NCI-H510A (cell line): ENCODE data around the gene MDM2.

Experiments
- DNase-seq: peaks from one replicate; lab custom pipeline; 2025; lab: John Stamatoyannopoulos, UW

The MDM2 gene

DNA sequence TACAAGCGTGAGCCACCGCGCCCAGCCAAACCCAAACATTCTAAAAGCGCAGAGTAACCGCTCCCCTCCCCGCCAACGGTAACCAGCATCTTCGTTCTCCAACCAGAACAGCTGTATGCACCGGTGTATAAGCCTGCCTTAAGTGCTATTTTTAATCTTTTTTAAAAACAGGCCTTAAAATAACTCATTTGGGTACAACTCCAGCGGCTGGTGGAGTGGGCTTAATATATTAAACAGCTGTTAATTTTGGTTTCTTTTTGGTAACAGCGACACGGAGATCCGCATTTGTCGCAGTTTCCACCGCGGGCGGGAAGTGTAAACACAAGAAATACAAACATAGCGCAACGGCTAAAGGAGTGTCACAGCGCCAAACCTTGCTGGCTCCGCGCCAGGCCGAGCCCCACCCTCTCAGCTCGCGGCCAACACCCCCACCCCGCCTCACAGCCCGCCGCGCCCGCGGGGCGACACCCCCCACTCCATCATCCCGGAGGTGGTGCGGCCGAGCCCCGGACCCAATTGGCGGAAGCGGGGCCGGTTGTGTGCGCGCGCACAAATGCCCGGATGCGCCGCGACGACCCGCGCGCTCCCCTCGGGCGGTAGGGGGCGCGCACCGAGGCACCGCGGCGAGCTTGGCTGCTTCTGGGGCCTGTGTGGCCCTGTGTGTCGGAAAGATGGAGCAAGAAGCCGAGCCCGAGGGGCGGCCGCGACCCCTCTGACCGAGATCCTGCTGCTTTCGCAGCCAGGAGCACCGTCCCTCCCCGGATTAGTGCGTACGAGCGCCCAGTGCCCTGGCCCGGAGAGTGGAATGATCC, at the start of gene MDM2:
TSS of gene MDM2 (plus strand) at position 602 of the 812 bp plus-strand sequence. CDS start 301 bp downstream, outside the sequence.
- peak; percentile 98 for DNase-seq

DNA sequence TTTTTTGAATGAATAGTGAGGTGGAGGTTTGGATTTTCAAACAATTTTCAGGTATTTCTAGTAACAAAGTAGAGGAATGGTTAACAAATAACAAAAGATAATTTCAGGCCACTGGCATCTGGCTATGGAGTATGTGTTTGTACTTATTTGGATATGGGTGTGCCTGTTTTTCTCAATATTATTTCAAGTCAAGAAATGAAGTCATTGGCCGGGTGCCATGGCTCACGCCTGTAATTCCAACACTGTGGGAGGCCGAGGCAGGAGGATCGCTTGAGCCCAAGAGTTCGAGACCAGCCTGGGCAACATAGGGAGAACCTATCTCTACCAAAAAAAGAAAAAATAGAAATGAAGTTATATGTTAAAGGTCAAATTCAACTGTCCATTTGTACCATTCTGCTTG, 48.1 kb upstream of the MDM2 start:
- no peak for DNase-seq

DNA sequence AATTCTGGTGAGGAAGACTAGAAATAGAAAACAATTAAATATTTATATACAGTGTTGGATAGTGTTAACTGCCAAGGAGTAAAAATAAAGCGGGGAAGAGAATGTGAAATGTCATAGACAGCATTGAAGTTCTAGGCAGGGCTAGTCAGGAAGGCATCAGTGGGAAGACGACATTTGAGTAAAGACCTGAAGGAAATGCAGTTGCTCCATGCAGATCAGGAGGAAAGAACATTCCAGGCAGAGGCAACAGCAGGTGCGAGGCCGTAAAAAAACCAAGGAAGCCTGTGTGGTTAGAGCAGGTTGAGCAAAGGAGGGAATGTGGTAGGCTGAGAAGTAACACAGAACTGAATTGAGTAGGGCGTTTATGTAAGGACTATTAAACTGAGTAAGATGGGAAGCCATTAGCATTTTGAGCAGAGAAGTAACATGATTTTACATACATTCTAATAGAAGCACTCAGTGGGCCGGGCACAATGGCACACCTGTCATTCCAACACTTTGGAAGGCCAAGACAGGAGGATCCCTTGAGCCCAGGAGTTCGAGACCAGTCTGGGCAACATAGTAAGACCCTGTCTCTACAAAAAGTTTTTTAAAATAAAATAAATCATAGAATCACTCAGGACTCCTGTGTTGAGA, 47.1 kb upstream of the MDM2 start:
- no peak for DNase-seq

DNA sequence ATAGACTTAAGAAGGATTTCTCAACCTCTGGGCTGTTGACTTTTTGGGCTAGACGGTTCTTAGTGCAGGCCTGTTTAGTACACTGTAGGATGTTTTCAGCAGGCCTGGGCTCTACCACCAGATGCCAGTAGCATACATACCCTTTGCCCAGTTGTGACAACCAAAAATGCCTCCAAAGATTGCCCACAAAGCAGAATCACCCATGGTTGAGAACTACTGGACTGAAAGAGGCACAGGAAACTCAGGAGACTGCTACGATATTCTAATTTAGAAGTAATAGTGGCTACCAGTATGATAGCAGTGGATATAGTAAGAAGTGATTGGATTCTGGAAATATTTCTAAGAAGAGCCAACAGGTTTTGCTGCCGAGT, 46.5 kb upstream of the MDM2 start:
- no peak for DNase-seq

DNA sequence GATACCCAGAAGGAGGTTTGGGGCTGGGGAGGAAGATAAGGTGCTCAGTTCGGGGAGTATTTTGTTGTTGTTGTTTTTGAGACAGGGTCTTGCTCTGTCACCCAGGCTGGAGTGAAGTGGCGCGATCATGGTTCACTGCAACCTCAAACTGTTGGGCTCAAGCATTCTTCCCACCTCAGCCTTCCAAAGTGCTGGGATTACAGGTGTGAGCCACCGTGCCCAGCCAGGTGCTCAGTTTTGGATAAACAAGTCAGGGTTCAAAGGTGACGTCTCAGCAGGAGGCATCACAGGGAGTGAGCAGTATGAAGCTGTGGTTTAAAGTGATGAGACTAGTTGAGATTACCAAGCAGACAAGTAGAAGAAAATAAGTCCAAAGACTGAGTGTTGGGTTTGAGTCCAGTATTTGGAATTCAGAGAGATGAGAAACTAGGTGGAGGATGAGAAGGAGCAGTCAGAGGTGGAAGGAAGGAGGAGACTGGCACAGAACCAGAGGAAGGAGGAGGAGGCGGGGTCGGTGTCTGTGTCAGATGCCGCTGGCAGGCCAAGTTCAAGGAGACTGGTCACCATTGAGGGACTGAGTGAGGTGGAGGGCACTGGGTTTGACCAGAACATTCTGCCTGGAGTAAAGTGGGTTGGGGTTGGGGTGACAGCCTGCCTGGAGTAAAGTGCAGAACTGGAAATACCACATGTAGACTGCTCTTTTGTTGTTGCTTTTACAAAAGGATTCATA, 45.9 kb upstream of the MDM2 start:
- no peak for DNase-seq

DNA sequence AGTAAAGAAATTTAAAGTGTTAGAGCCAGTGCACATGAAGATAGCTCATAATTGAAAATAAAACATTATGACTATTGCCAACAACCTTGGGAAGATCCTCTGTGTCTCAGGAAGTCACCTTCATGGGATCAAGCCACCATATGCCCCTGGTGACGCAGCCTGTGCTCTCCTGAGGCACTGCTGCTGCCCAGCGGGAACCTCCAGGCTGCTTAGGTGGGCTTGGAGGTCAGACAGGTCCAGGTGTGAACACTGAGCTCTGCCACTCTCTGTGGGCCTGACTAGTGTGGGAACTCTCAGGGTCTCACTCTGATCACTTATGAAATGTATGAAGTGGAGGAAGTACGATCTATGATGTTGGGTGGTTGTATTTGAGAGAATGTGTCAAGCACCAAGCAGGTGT, 45.3 kb upstream of the MDM2 start:
- no peak for DNase-seq

DNA sequence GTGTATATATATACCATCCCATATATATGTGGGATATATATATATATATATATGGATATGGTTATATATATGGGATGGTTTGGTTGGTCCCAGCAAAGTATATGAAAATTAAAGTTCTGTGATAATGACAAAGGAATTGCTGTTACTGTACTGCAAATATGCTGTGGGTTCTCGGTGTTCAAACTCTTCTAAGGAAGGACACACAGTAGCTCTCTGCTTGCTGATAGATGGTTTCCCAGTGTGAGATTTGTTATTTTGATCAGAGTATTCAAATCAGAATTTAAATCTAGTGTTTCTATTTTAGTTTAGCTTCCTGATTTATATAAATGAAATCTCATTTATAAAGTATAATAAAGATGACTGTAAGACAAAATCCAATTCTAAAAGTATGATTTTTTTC, 42.3 kb upstream of the MDM2 start:
- DNase-seq = no peak

DNA sequence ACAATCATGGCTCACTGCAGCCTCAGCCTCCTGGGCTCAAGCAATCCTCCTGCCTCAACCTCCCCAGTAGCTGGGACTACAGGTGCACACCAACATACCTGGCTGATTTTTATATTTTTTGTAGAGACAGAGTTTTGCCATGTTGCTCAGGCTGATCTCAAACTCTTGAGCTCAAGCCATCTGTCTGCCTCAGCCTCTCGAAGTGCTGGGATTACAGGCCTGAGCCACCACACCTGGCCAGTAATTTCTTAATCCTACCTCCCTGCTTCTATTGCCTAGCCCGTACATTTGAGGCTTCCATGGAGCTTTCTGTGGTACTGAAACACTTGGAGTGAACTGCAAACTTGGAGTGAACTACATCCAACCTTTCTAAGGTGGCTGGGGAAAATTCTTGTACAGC, 41.3 kb upstream of the MDM2 start:
- no peak for DNase-seq

DNA sequence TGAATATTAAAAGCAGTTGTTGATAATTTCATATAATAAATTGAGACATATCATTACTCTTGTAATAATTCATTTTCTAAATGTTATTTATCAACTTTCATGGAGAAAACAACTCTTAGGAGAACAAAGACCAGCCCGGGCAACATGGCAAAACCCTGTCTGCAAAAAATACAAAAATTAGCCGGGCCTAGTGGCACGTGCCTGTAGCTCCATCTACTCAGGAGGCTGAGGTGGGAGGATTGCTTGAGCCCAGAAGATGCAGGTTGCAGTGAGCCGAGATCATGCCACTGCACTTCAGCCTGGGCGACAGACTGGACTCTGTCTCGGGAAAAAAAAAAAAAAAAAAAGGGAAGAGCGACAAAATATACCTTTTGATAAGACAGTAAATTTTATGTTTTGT, 40.8 kb upstream of the MDM2 start:
- DNase-seq = no peak

DNA sequence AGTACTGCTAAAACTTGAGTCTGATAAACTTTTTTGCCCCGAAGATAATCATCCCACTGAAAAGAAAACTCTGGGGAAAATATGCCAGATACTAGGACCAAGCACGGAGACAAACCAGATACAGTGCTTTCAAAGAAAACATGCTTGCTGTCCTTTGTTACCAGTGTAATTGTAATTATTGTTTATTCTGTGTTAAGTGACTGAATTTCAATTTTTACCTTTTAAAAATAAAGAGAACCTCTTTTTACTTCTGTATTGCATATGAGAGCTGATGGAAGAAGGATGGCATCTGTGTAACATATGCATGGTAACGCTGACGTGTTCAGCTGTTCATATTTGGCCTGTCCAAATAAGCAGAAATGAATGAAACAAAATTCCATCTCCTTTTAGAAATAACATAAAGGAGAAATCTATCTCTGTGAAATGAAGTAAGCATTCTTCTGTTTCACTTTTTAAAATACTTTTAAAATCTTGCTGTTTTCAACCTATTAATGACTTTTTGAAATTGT, 39.5 kb upstream of the MDM2 start:
- no peak for DNase-seq

DNA sequence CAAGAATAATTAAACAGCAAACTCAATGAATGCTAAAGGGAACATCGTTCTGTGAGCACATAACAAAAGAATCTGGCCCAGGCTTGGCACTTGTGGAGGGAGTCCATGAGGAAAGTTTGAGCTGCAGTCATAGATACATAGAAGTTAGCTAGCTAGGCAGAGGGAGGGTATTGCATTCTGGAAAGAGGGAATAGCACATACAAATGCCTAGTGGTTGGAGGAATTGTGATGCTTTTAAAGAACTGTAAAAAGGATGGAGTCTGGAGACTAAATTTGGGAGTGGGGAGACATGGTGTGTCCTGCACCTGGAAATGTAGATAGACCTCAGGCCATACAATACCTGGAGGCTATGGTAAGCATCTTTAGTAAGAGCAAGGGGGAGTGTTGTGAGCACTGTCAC, 38.0 kb upstream of the MDM2 start:
- no peak for DNase-seq

DNA sequence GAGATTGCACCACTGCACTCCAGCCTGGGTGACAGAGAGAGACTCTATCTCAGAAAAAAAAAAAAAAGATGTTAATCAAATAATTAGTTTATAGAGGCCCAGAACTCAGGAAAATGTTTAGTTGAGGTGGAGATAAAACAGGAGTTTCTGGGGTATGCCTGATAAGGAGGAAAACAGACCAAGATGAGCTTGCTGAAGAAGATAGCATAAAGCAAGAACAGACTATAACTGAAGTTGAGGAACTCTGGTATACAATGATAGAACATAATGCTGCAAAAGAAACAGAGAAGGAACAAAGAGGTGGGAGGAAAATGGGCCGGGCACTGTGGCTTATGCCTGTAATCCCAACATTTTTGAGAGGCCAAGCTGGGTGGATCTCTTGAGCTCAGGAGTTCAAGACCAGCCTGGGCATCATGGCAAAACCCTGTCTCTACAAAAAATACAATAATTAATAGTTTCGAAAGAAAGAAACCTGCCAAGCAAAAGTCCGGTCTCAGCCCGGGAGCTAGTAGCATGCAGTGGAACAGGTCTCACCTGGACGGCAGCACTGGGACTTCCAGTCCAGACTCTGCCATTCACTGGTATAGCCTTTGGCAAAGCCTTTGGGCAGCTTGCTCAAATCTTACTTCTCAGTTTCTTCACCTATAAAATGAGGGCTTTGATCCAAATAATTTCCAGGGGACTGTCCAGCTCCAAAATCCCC, 36.6 kb upstream of the MDM2 start:
- no peak for DNase-seq

DNA sequence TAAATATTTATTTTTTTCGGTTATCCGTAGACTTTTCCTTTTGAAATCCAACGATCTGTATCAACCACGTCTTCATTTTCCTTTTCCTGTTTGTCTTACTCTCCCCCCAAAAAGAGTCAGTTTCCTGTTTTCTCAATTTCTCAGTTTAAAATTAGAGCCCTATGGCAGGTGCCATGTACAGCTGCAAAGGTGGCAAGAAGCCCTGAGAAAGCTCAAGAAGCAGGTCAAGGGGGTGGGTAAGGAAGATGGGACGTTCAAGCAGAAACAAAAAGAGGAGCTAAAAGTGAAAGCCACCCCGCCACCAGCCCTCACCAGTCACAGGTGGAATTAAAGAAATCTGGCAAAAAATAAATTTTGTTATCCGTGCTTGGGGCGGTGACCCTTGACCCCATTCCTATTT, 35.3 kb upstream of the MDM2 start:
- DNase-seq = no peak

DNA sequence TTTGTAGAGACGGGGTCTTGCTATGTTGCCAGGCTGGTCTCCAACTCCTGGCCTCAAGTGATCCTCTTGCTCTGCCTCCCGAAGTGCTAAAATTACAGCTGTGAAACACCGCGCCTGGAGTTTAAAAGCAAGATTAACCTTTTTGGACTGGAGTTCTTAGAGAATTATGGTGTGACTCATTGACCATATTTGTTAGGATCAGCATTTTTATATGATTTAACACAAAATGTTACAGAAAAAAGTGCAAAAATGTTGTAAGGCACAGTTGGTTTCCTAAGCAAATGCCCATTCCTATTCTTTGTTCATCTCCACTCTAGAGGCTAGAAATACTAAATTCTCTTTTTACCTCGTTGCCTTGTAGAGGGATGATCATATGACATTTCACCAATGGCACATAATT, 34.4 kb upstream of the MDM2 start:
- DNase-seq = no peak

DNA sequence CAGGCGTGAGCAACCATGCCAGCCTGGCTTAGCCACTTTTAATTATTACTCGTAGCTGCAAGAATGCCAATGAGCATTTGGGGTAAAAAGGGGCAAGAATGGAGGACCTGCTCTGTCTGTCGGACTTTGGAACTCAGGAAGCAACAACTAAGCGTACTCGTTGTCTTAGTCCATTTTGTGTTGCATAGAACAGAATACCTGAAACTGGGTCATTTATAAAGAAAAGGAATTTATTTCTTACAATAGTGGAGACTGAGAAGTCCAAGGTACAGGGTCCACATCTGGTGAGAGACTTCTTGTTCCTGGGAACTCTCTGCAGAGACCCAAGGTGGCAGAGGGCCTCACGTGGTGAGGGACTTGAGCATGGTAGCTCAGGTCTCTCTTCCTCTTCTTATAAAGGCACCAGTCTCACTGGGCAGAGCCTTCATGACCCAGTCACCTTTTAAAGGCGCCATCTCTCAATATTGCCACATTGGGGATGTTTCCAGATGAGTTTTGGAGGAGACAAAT, 32.8 kb upstream of the MDM2 start:
- DNase-seq = no peak

DNA sequence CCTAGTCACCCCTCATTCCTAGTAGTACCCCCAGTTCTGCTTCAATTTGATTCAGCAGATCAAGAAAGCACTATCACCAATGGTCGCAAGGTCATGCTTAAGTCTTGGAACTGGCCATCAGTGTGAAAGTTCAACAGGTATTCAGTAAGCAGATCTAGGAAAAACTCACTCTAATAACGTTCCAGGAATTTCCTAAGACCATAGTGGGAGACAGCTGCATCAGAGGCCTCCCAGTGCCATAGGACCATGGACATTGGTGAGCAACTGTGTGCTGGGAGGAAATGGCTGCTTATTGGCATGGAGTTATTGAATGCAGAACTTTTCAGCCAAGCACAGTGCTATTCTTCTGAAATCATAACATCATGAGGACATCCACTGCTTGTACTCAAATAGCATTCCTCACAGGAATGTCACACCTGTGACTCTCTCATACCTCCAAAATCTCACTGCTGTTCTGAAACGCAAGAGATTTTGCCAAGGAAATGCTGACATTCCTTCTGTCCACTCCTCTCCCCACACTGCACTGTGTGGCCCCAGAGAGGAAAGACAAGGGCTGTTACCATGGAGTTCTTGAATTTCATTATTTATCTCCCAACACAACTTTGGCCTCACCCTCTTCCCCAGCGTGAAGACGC, 30.9 kb upstream of the MDM2 start:
- DNase-seq = no peak

DNA sequence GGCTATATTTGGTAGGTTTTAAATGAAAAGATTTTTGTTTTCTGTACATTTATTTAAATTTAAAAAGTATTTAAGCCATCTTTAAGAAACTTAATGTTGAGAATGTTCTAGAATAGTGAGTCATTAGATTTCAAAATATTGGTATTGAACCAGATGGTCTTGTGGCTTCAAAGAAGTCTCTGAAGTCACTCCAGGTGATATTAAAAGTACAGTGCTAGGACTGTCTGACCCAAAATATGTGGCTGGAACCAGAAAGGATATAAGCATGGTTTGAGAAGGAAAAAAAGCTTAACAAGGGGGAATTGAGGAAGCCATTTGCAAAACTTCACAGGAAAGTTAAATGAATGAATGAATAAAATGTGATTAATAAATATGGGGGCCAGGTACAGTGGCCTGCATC, 28.7 kb upstream of the MDM2 start:
- DNase-seq = no peak

DNA sequence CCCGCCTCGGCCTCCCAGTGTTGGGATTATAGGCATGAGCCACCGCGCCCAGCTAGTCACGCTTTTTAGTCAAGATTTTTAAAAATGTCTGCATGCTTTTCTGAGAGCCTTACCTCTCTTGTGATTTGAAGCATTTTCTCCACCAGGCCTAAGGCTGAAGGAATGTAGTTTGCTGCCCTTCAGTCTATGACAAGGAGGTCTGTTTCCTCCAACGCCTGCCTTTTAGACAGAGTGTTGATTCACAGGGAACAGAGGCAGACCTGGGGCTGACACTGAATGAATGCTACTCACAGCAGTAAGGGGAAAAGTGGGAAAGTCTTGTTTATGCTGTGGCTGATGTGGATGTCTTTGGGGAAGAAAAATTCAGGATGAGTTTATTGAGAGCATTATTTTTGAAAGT, 27.2 kb upstream of the MDM2 start:
- DNase-seq = no peak

DNA sequence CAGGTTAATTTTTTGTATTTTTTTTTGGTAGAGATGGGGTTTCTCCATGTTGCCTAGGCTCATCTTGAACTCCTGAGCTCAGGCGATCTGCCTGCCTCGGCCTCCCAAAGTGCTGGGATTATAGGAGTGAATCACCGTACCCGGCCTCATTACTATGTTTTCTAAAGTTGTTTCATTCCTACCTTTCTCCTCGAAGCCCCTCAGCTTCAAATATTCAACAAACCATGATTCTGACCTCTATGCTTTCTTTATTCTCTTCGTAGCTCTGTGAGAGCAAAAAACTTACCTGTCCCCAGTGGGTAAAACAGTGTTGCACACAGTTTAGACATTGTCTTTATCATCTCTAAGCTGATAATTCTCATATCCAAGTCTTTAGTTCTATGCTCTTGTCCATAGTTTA, 26.2 kb upstream of the MDM2 start:
- DNase-seq = no peak

DNA sequence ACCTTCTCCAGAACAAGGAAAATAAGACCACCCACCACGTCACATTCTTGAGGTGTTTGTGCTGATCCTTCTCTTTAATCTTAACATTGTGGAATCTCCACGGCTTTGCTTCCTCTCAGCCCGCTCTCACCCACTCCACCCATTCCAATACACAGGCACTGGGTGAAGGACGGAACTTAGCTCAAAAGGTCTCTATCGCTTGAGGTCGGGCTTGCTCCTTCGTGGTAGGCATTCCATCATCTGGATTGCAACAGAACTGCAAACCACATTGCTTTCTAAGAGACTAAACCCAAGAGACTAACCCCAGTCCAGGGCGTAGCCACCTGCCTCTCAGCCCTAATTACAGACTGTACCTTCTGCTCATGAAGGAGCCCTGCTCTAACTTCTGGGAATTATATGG, 24.0 kb upstream of the MDM2 start:
- no peak for DNase-seq

DNA sequence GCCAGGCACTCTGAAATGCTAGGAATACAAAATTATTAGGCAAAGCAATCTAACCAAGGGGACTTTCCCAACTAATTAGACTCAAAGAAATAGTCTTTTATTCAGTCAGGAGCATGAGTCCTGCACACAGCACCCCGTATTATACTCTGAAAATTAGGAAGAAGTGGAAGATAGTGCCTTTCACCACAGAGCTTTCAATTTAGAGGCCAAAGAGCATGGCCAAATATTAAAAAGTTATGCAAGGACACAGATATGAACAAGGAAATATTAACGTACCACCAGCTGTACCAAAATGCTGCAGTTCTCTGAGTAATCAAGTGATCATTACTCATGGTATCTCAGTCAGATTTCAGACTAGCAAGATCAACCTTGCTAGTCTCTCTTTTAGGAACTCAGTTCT, 22.6 kb upstream of the MDM2 start:
- no peak for DNase-seq

DNA sequence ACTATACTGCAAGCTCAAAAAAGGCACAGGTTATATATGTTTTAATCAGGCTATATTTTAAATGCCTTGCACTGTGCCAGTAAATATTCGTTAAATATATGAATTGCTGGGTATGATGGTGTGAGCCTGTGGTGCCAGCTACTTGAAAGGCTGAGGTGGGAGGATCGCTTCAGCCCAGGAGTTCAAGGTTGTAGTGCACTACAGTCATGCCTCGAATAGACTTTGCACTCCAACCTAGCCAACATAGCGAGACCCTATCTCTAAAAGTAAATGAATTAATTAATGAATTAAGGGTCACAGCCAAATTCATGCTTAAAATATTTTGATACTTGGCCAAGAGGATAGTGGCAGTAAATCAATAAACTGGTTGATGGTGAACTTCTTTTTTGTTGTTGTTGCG, 22.2 kb upstream of the MDM2 start:
- no peak for DNase-seq
